GM13977 (cell line): Measurements from ENCODE around the gene SIGLEC10.
A peak's percentile ranks its signal among the peaks of the same experiment; 100 is the strongest.

ENCODE experiments used
- DNase-seq: peaks from one replicate; pipeline ENCODE4 v3.0.0; 2012; ENCODE audit warnings: low spot score
- in situ Hi-C: fragments of 300-500 bp; cut with MboI; formaldehyde crosslinking; loops from one replicate; pipeline ENCODE4 v1.12.0; 2022; ENCODE audit warnings: low sequenced_read_pairs, low pct_unique_long_range_greater_than_20kb, mixed read lengths, inconsistent platforms; ENCODE audit not compliant: unreplicated experiment
- TF ChIP-seq, protein P1 (sequence below): IDR thresholded peaks from 2 replicates; pipeline ENCODE4 v1.5.1; 2012; ENCODE audit warnings: mild to moderate bottlenecking, control low read depth; ENCODE audit not compliant: insufficient read depth; ENCODE audit errors: extremely low read depth, missing control alignments

Gene SIGLEC10

GRCh38 chr19:51434456-51434855 is 17.0 kb upstream of the SIGLEC10 start:
- TF ChIP-seq, protein P1, sequence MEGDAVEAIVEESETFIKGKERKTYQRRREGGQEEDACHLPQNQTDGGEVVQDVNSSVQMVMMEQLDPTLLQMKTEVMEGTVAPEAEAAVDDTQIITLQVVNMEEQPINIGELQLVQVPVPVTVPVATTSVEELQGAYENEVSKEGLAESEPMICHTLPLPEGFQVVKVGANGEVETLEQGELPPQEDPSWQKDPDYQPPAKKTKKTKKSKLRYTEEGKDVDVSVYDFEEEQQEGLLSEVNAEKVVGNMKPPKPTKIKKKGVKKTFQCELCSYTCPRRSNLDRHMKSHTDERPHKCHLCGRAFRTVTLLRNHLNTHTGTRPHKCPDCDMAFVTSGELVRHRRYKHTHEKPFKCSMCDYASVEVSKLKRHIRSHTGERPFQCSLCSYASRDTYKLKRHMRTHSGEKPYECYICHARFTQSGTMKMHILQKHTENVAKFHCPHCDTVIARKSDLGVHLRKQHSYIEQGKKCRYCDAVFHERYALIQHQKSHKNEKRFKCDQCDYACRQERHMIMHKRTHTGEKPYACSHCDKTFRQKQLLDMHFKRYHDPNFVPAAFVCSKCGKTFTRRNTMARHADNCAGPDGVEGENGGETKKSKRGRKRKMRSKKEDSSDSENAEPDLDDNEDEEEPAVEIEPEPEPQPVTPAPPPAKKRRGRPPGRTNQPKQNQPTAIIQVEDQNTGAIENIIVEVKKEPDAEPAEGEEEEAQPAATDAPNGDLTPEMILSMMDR = no peak
- no peak for DNase-seq
- in situ Hi-C loops = loop anchor here (10.0 kb wide), 1 partner anchor 100 kb away; no protein-coding TSS in a partner anchor

GRCh38 chr19:51433043-51433442 is 15.6 kb upstream of the SIGLEC10 start:
- TF ChIP-seq, protein P1 = no peak
- in situ Hi-C loops = loop anchor here (10.0 kb wide), 1 partner anchor 98 kb away; no protein-coding TSS in a partner anchor
- no peak for DNase-seq

DNA sequence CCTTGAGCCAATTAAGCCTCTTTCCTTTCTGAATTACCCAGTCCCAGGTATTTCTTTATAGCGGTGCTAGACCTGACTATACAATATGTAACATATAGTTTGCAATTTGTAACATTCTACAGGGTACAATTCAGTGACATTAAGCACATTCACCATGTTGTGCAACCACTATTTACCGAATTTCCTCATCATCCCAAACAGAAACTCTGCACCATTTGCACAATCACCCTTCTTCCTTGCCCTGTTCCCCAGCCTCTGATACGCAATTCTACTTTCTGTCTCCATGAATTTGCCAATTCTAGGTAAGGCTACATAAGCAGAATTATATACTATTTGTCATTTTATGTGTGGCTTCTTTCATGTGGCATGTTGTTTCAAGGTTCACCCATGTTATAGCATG is 13.7 kb upstream of the SIGLEC10 start:
- TF ChIP-seq, protein P1 = no peak
- in situ Hi-C loops = loop anchor here (10.0 kb wide), 1 partner anchor 96 kb away; no protein-coding TSS in a partner anchor
- DNase-seq = no peak

GRCh38 chr19:51430221-51430620 is 12.8 kb upstream of the SIGLEC10 start:
- TF ChIP-seq, protein P1 = no peak
- DNase-seq = no peak
- in situ Hi-C loops = loop anchor here (10.0 kb wide), 1 partner anchor 95 kb away; no protein-coding TSS in a partner anchor

GRCh38 chr19:51427201-51427600 is 9.8 kb upstream of the SIGLEC10 start:
- no peak for DNase-seq
- in situ Hi-C loops = no loop called here
- TF ChIP-seq, protein P1 = no peak

GRCh38 chr19:51422053-51422448 is 4.6 kb upstream of the SIGLEC10 start:
- in situ Hi-C loops = no loop called here
- TF ChIP-seq, protein P1 = peak; percentile 99
- DNase-seq = peak; percentile 86
